ENCODE results near the gene RDH13. TPM values are rescaled to one million over a fixed set of nuclear protein-coding genes. Genes with fewer than 3 reads are reported as not detected.
"Not testable (repeated sequence)": the region's sequence is repeated elsewhere in the genome, so short reads cannot be mapped to it uniquely, and the experiment has no call there.

RDH13 gene
- total RNA-seq, 1 experiment from 2014 or later, result 25.8 TPM

GRCh38 chr19:55042688-55043087 lies 20.3 kb downstream of the RDH13 start:
- TF ChIP-seq CTCF (IDR thresholded peaks at IDR 0.05; ENCODE audit: unreplicated experiment), result no peak
- no TSS peak for BruUV-seq (replicated peaks)
- Mint-ChIP-seq H3K27ac (ENCODE audit: low read depth, unreplicated experiment) (no peak overlapping the region), H3K4me1 (ENCODE audit: insufficient read depth, unreplicated experiment) (no peaks in the 10 kb centered on the region), H3K9me3 (ENCODE audit: unreplicated experiment) (no peaks in the 10 kb centered on the region), H3K4me3 (ENCODE audit: unreplicated experiment) (no peak overlapping the region), H3K27me3 (ENCODE audit: insufficient read depth, unreplicated experiment) (no peaks in the 10 kb centered on the region), H3K36me3 (ENCODE audit: insufficient read depth, unreplicated experiment) (peaks cover 69% of the 10 kb centered on the region)
- DNase-seq (ENCODE audit: unreplicated experiment), result no peak
- intact Hi-C loops (cut with micrococcal nuclease), result no loop called here
- ChIA-PET POLR2A (no interaction called here), CTCF (no interaction called here)

GRCh38 chr19:55042344-55042678 lies 20.6 kb downstream of the RDH13 start:
- DNase-seq (ENCODE audit: unreplicated experiment), result no peak
- H3K4me1 Mint-ChIP-seq (ENCODE audit: insufficient read depth, unreplicated experiment), result no peaks in the 10 kb centered on the region
- no peak overlapping the region for H3K4me3 Mint-ChIP-seq (ENCODE audit: unreplicated experiment)
- no peak overlapping the region for H3K27ac Mint-ChIP-seq (ENCODE audit: low read depth, unreplicated experiment)
- POLR2A ChIA-PET, result no interaction called here
- peaks cover 66% of the 10 kb centered on the region for H3K36me3 Mint-ChIP-seq (ENCODE audit: insufficient read depth, unreplicated experiment)
- no peaks in the 10 kb centered on the region for H3K9me3 Mint-ChIP-seq (ENCODE audit: unreplicated experiment)
- no peaks in the 10 kb centered on the region for H3K27me3 Mint-ChIP-seq (ENCODE audit: insufficient read depth, unreplicated experiment)
- BruUV-seq (replicated peaks), result no TSS peak
- intact Hi-C loops (cut with micrococcal nuclease), result no loop called here
- no peak for TF ChIP-seq CTCF (IDR thresholded peaks at IDR 0.05; ENCODE audit: unreplicated experiment)
- CTCF ChIA-PET, result no interaction called here

GRCh38 chr19:55041627-55042343 lies 21.2 kb downstream of the RDH13 start:
- ChIA-PET CTCF (no interaction called here), POLR2A (no interaction called here)
- BruUV-seq (replicated peaks), result no TSS peak
- peaks cover 60% of the 10 kb centered on the region for H3K36me3 Mint-ChIP-seq (ENCODE audit: insufficient read depth, unreplicated experiment)
- no peaks in the 10 kb centered on the region for H3K27me3 Mint-ChIP-seq (ENCODE audit: insufficient read depth, unreplicated experiment)
- TF ChIP-seq CTCF (IDR thresholded peaks at IDR 0.05; ENCODE audit: unreplicated experiment), result no peak
- intact Hi-C loops (cut with micrococcal nuclease), result no loop called here
- no peaks in the 10 kb centered on the region for H3K9me3 Mint-ChIP-seq (ENCODE audit: unreplicated experiment)
- H3K4me1 Mint-ChIP-seq (ENCODE audit: insufficient read depth, unreplicated experiment), result no peaks in the 10 kb centered on the region
- no peak for DNase-seq (ENCODE audit: unreplicated experiment)
- H3K27ac Mint-ChIP-seq (ENCODE audit: low read depth, unreplicated experiment), result no peak overlapping the region
- no peak overlapping the region for H3K4me3 Mint-ChIP-seq (ENCODE audit: unreplicated experiment)

- ChIA-PET CTCF (no interaction called here), POLR2A (no interaction called here)
- no peak for DNase-seq (ENCODE audit: unreplicated experiment)
- H3K9me3 Mint-ChIP-seq (ENCODE audit: unreplicated experiment), result no peaks in the 10 kb centered on the region
- intact Hi-C loops (cut with micrococcal nuclease), result no loop called here
- BruUV-seq (replicated peaks), result no TSS peak
- no peak for TF ChIP-seq CTCF (IDR thresholded peaks at IDR 0.05; ENCODE audit: unreplicated experiment)
- peaks cover 57% of the 10 kb centered on the region for H3K36me3 Mint-ChIP-seq (ENCODE audit: insufficient read depth, unreplicated experiment)
- no peaks in the 10 kb centered on the region for H3K27me3 Mint-ChIP-seq (ENCODE audit: insufficient read depth, unreplicated experiment)
- no peak overlapping the region for H3K4me3 Mint-ChIP-seq (ENCODE audit: unreplicated experiment)
- no peak overlapping the region for H3K27ac Mint-ChIP-seq (ENCODE audit: low read depth, unreplicated experiment)
- no peaks in the 10 kb centered on the region for H3K4me1 Mint-ChIP-seq (ENCODE audit: insufficient read depth, unreplicated experiment)
Observed at GRCh38 chr19:55041244-55041626, 21.7 kb downstream of the RDH13 start.

GRCh38 chr19:55040654-55041053 lies 22.3 kb downstream of the RDH13 start:
- intact Hi-C loops (cut with micrococcal nuclease); DNase-seq (ENCODE audit: unreplicated experiment); H3K27ac Mint-ChIP-seq (ENCODE audit: low read depth, unreplicated experiment); H3K9me3 Mint-ChIP-seq (ENCODE audit: unreplicated experiment); POLR2A ChIA-PET; BruUV-seq (replicated peaks); H3K4me1 Mint-ChIP-seq (ENCODE audit: insufficient read depth, unreplicated experiment); CTCF ChIA-PET; H3K27me3 Mint-ChIP-seq (ENCODE audit: insufficient read depth, unreplicated experiment); H3K4me3 Mint-ChIP-seq (ENCODE audit: unreplicated experiment): not testable (repeated sequence)
- peaks cover 51% of the 10 kb centered on the region for H3K36me3 Mint-ChIP-seq (ENCODE audit: insufficient read depth, unreplicated experiment)

GRCh38 chr19:55037603-55038002 lies 25.3 kb downstream of the RDH13 start:
- DNase-seq (ENCODE audit: unreplicated experiment); H3K9me3 Mint-ChIP-seq (ENCODE audit: unreplicated experiment); H3K4me3 Mint-ChIP-seq (ENCODE audit: unreplicated experiment); H3K27me3 Mint-ChIP-seq (ENCODE audit: insufficient read depth, unreplicated experiment); POLR2A ChIA-PET; intact Hi-C loops (cut with micrococcal nuclease); H3K27ac Mint-ChIP-seq (ENCODE audit: low read depth, unreplicated experiment); BruUV-seq (replicated peaks); H3K4me1 Mint-ChIP-seq (ENCODE audit: insufficient read depth, unreplicated experiment): not testable (repeated sequence)
- H3K36me3 Mint-ChIP-seq (ENCODE audit: insufficient read depth, unreplicated experiment), result peaks cover 23% of the 10 kb centered on the region
- CTCF ChIA-PET, result interaction anchor here (0.6 kb wide), 2 partner anchors 14 to 118 kb away, joined by 3 to 5 read pairs; no protein-coding TSS in a partner anchor
